Muscle of arm (tissue), 12 donors: Measurements from ENCODE around the gene CLTCL1. TPM values are rescaled to one million over a fixed set of nuclear protein-coding genes. Genes with fewer than 3 reads are reported as not detected.
"Not testable (repeated sequence)": the region's sequence is repeated elsewhere in the genome, so short reads cannot be mapped to it uniquely, and the experiment has no call there.

ENCODE experiments used
- DNase-seq: peaks from one replicate; pipeline ENCODE4 v3.0.0-alpha.2; 2013
- polyA plus RNA-seq, 12 donors: library from polyadenylated mRNA; unstranded; fragments of 120-200 nt; gene quantifications; one replicate each; pipeline ENCODE4 v1.2.1, GENCODE V29; 2013; ENCODE audit not compliant: insufficient read length in 12 of 12

The CLTCL1 gene
- polyA plus RNA-seq, 12 donors: 4.2 to 34.6 (median 21.4) TPM; not detected in 1

- DNase-seq: no peak
These were observed 115.8 kb downstream of the CLTCL1 start for GRCh38 chr22:19175602-19176174.

- DNase-seq: no peak
These were observed 116.4 kb downstream of the CLTCL1 start for GRCh38 chr22:19175026-19175601.

GRCh38 chr22:19174106-19175025, 117.2 kb downstream of the CLTCL1 start:
- no peak for DNase-seq

GRCh38 chr22:19173047-19174035, 118.2 kb downstream of the CLTCL1 start:
- DNase-seq: no peak

- DNase-seq: no peak
These were observed 119.1 kb downstream of the CLTCL1 start for GRCh38 chr22:19172213-19173046.

- DNase-seq: no peak
These were observed 121.6 kb downstream of the CLTCL1 start for GRCh38 chr22:19169947-19170318.

- no peak for DNase-seq
These were observed 122.2 kb downstream of the CLTCL1 start for GRCh38 chr22:19169002-19169946.

GRCh38 chr22:19168088-19168890, 123.2 kb downstream of the CLTCL1 start:
- DNase-seq: no peak

- DNase-seq: no peak
These were observed 124.2 kb downstream of the CLTCL1 start for GRCh38 chr22:19167106-19167869.

- no peak for DNase-seq
These were observed 125.1 kb downstream of the CLTCL1 start for GRCh38 chr22:19166421-19166820.

GRCh38 chr22:19164425-19164824, 127.1 kb downstream of the CLTCL1 start:
- DNase-seq: no peak

- DNase-seq: not testable (repeated sequence)
These were observed 132.9 kb downstream of the CLTCL1 start for GRCh38 chr22:19158649-19159048.

- DNase-seq: not testable (repeated sequence)
These were observed 135.4 kb downstream of the CLTCL1 start for GRCh38 chr22:19156109-19156508.

- no peak for DNase-seq
These were observed 138.3 kb downstream of the CLTCL1 start for GRCh38 chr22:19152942-19153883.

GRCh38 chr22:19151329-19152191, 140.0 kb downstream of the CLTCL1 start:
- DNase-seq: no peak
